K562 (cell line): ENCODE data around the gene CFAP90. TPM values are rescaled to one million over a fixed set of nuclear protein-coding genes. Genes with fewer than 3 reads are reported as not detected.

Source experiments
- ATAC-seq: fragments of 200-7000 bp; cut with Tn5 transposase; 3 replicates; pipeline ENCODE4 v1.9.1; 2020; ENCODE audit warnings: moderate library complexity
- BruUV-seq: library from RNA; stranded (reverse); fragments of 400-500 nt; replicated peaks from 2 replicates; lab custom pipeline; 2021; lab: Mats Ljungman, UMichigan
- CTCF ChIA-PET: fragments of 300-600 bp; formaldehyde crosslinking; extraction: SDS; loops from one replicate; lab custom pipeline; 2021; ENCODE audit warnings: low intra/inter-chr PET ratio; lab: Yijun Ruan, JAX
- POLR2A ChIA-PET: fragments of 300-600, 350-650 bp; sonication (Branson Sonifier 250); formaldehyde crosslinking; extraction: SDS; loops from one replicate; lab custom pipeline; 2021; ENCODE audit warnings: antibody characterized with exemption, inconsistent platforms; lab: Yijun Ruan, JAX
- DNase-seq, 4 experiments: peaks; one replicate each; pipeline versions ENCODE4 v3.0.0 to v3.0.0-alpha.2; 2011 to 2018; ENCODE audit warnings: low spot score in 3 of 4, mixed read lengths in 3 of 4; ENCODE audit errors: extremely low read depth in 1 of 4
- FAIRE-seq: peaks from 2 replicates; lab custom pipeline; 2011; peaks lifted over from hg19 to GRCh38; lab: Jason Lieb, UNC
- H2AFZ ChIP-seq: 2 replicates; pipeline ENCODE4 v1.6.0; 2011; ENCODE audit warnings: low read depth, low read length, control low read depth, inconsistent platforms
- H3K27ac ChIP-seq: fragments of 200-600 bp; 3 replicates; pipeline ENCODE4 v1.8.0; 2011; ENCODE audit warnings: low read depth, mild to moderate bottlenecking, control low read depth, inconsistent platforms, low read length, moderate library complexity, mixed read lengths; ENCODE audit errors: extremely low read depth
- H3K27me3 ChIP-seq, 2 experiments: fragments of 300-600 bp in 1 of 2; 2 replicates in 1 of 2; 3 replicates in 1 of 2; pipeline versions ENCODE4 v1.6.0 to v1.8.0; 2011; ENCODE audit warnings: inconsistent platforms in 2 of 2, low read length in 2 of 2, mild to moderate bottlenecking in 1 of 2, mixed read lengths in 1 of 2, moderate library complexity in 1 of 2; ENCODE audit not compliant: control insufficient read depth in 2 of 2, insufficient read depth in 2 of 2
- H3K36me3 ChIP-seq: fragments of 300-600 bp; 3 replicates; pipeline ENCODE4 v1.8.0; 2011; ENCODE audit warnings: mild to moderate bottlenecking, low read length, inconsistent platforms; ENCODE audit not compliant: control insufficient read depth, insufficient read depth
- H3K4me1 ChIP-seq, 2 experiments: fragments of 200-600 bp in 1 of 2; replicated peaks in 1 of 2; 2 replicates in 1 of 2; 3 replicates in 1 of 2; pipeline versions ENCODE4 v1.5.1 to v1.8.0; 2011; ENCODE audit warnings: inconsistent platforms in 2 of 2, low read length in 2 of 2, mild to moderate bottlenecking in 1 of 2, mixed read lengths in 1 of 2, moderate library complexity in 1 of 2; ENCODE audit not compliant: control insufficient read depth in 2 of 2, insufficient read depth in 2 of 2
- H3K4me2 ChIP-seq: 2 replicates; pipeline ENCODE4 v1.6.1; 2011; ENCODE audit warnings: low read length, control low read depth, inconsistent platforms, mixed read lengths; ENCODE audit not compliant: insufficient read depth
- H3K4me3 ChIP-seq: fragments of 200-600 bp; sonication (generic), shearing (Covaris generic); 2 replicates; pipeline ENCODE4 v1.5.1; 2016; ENCODE audit warnings: control low read depth, inconsistent platforms
- H3K79me2 ChIP-seq: fragments of 200-600 bp; 3 replicates; pipeline ENCODE4 v1.8.0; 2011; ENCODE audit warnings: low read length, inconsistent platforms; ENCODE audit not compliant: control insufficient read depth, insufficient read depth
- H3K9ac ChIP-seq, 2 experiments: 2 replicates each; pipeline versions ENCODE4 v1.6.0 to v1.6.1; 2011; ENCODE audit warnings: low read depth in 2 of 2, low read length in 2 of 2, control low read depth in 1 of 2, inconsistent platforms in 1 of 2, mild to moderate bottlenecking in 1 of 2, mixed read lengths in 1 of 2; ENCODE audit not compliant: insufficient read depth in 1 of 2
- H3K9me1 ChIP-seq: one replicate; pipeline ENCODE4 v1.6.0; 2011; ENCODE audit warnings: inconsistent platforms, mild to moderate bottlenecking, low read length, moderate library complexity; ENCODE audit not compliant: control insufficient read depth, insufficient read depth
- H3K9me3 ChIP-seq: replicated peaks from 2 replicates; pipeline ENCODE4 v1.5.1; 2011; ENCODE audit warnings: low read depth, low read length, inconsistent platforms; ENCODE audit not compliant: control insufficient read depth, insufficient read depth
- H4K20me1 ChIP-seq: replicated peaks from 2 replicates; pipeline ENCODE4 v1.6.1; 2011; ENCODE audit warnings: low read length, inconsistent platforms, mixed read lengths; ENCODE audit not compliant: control insufficient read depth, insufficient read depth
- CBX1 ChIP-seq: sonication (generic); IDR thresholded peaks from 2 replicates; pipeline ENCODE4 v1.6.1; 2016; ENCODE audit warnings: antibody characterized with exemption, low read depth, mild to moderate bottlenecking
- EP300 ChIP-seq: IDR thresholded peaks from 2 replicates; pipeline ENCODE4 v1.6.1; 2012; ENCODE audit warnings: low read length, improper control_type of control experiment
- FOXP4 ChIP-seq: sonication (generic); formaldehyde crosslinking; IDR thresholded peaks from 2 replicates; pipeline ENCODE4 v1.8.0; 2022; ENCODE audit warnings: mild to moderate bottlenecking, missing genetic modification reagents, borderline replicate concordance
- GATA2 ChIP-seq: sonication (generic); formaldehyde crosslinking; IDR thresholded peaks from 2 replicates; pipeline ENCODE4 v1.4.0; 2020; ENCODE audit warnings: mild to moderate bottlenecking, missing genetic modification reagents
- HES1 ChIP-seq: fragments of 450-650 bp; IDR thresholded peaks from 2 replicates; pipeline ENCODE4 v1.6.1; 2016; ENCODE audit warnings: low read depth, mild to moderate bottlenecking, moderate library complexity
- HINFP ChIP-seq: fragments of 450-650 bp; conservative IDR thresholded peaks from 2 replicates; pipeline ENCODE4 v1.6.1; 2016; ENCODE audit warnings: missing genetic modification characterization, low read depth, mild to moderate bottlenecking, control low read depth, missing compliant biosample characterization
- NELFE ChIP-seq: IDR thresholded peaks from 2 replicates; pipeline ENCODE4 v1.6.1; 2011; ENCODE audit warnings: mild to moderate bottlenecking; ENCODE audit not compliant: insufficient read depth, insufficient read length
- PCBP1 ChIP-seq: fragments of 200-400 bp; formaldehyde crosslinking; IDR thresholded peaks from 2 replicates; pipeline ENCODE4 v1.6.1; 2018; ENCODE audit warnings: mild to moderate bottlenecking, low read depth, low read length; ENCODE audit not compliant: poor library complexity, severe bottlenecking
- RBM22 ChIP-seq: fragments of 200-400 bp; formaldehyde crosslinking; IDR thresholded peaks from 2 replicates; pipeline ENCODE4 v1.6.1; 2018; ENCODE audit warnings: low read length, low read depth; ENCODE audit not compliant: poor library complexity, severe bottlenecking
- TAF15 ChIP-seq: fragments of 200-400 bp; formaldehyde crosslinking; IDR thresholded peaks from 2 replicates; pipeline ENCODE4 v1.6.1; 2017; ENCODE audit warnings: mild to moderate bottlenecking, low read depth, low read length, moderate library complexity
- TBL1XR1 ChIP-seq, 2 experiments: IDR thresholded peaks; 2 replicates each; pipeline ENCODE4 v1.6.1; 2012; ENCODE audit warnings: improper control_type of control experiment in 2 of 2, low read length in 2 of 2, mild to moderate bottlenecking in 1 of 2
- TCF7 ChIP-seq: sonication (generic); IDR thresholded peaks from 2 replicates; pipeline ENCODE4 v1.6.1; 2016; ENCODE audit warnings: antibody characterized with exemption, borderline replicate concordance
- TCFL5 ChIP-seq: fragments of 250-450 bp; sonication (Bioruptor Pico); conservative IDR thresholded peaks from 2 replicates; pipeline ENCODE4 v1.6.1; 2021; ENCODE audit warnings: mild to moderate bottlenecking, moderate library complexity, matching md5 sums
- TEAD1 ChIP-seq, 2 experiments: fragments of 450-650 bp in 1 of 2; sonication (generic) in 1 of 2; formaldehyde crosslinking; IDR thresholded peaks; 2 replicates each; pipeline versions ENCODE4 v1.4.0 to v1.8.0; 2020 to 2022; ENCODE audit warnings: mild to moderate bottlenecking in 2 of 2, missing genetic modification reagents in 1 of 2
- ZNF143 ChIP-seq: sonication (generic); formaldehyde crosslinking; IDR thresholded peaks from 2 replicates; pipeline ENCODE4 v1.9.0; 2022; ENCODE audit warnings: mild to moderate bottlenecking, missing genetic modification reagents
- WGBS: fragments of 100-300 bp; shearing (Covaris generic); methylation state at CpG from one replicate; pipeline ENCODE4 v1.1.6; 2016; ENCODE audit warnings: low coverage, mixed read lengths; ENCODE audit not compliant: insufficient coverage; ENCODE audit errors: missing lambda C conversion rate; 5-methylcytosine and 5-hydroxymethylcytosine counted together
- in situ Hi-C: fragments of 300-500 bp; cut with MboI; formaldehyde crosslinking; loops from 4 replicates; pipeline ENCODE4 v1.15.0; 2018; ENCODE audit warnings: inconsistent platforms, mixed read lengths
- intact Hi-C: fragments of 100-400 bp; cut with micrococcal nuclease; formaldehyde crosslinking; loops from 2 replicates; pipeline ENCODE4 v1.14.2; 2022
- polyA plus RNA-seq, 8 experiments: library from polyadenylated mRNA; depleted of rRNA in 4 of 8; stranded (reverse) in 5 of 8; unstranded in 3 of 8; fragments of >200 nt; fragmentation: Nextera tagmentation in 2 of 8; fragmentation: Illumina TruSeq in 1 of 8; extraction: Ambion mirVana in 2 of 8; extraction: Trizol in 1 of 8; gene quantifications; 2 replicates each; pipeline versions ENCODE4 v1.2.1 to v1.2.3, GENCODE V29; 2011 to 2014; ENCODE audit warnings: inconsistent platforms in 1 of 8, missing spikeins in 1 of 8
- total RNA-seq, 7 experiments: library from RNA; depleted of rRNA in 6 of 7; stranded (reverse); fragments of >200 nt in 6 of 7; fragmentation: Illumina TruSeq in 2 of 7; extraction: Trizol in 2 of 7; gene quantifications; 2 replicates each; pipeline versions ENCODE4 v1.2.1 to v1.2.3, GENCODE V29; 2011 to 2021; ENCODE audit warnings: low replicate concordance in 1 of 7

Gene CFAP90
- total and polyA plus RNA-seq, 9 of the 15 experiments (the other 6 are each of a cell fraction or from before 2014, with no cell fraction given): not detected

- intact Hi-C loops: no loop called here
- TF ChIP-seq TCF7 (no peak), TEAD1 (CRISPR knock-in tag; IDR thresholded peaks at IDR 0.05) (no peak), ZNF143 (CRISPR knock-in tag) (no peak), TBL1XR1 (IDR thresholded peaks at IDR 0.05; ENCODE audit: low read length in 2 of 2) (no peak), CBX1 (no peak), EP300 (no peak), RBM22 (no peak), HINFP (tag) (no peak), HES1 (no peak), PCBP1 (no peak), TCFL5 (no peak), NELFE (no peak), GATA2 (CRISPR knock-in tag) (no peak), FOXP4 (CRISPR knock-in tag) (no peak), TAF15 (no peak)
- 89% methylated on average over 5 of the region's 5 CpGs for WGBS
- Histone ChIP-seq H3K9me1 (no peaks in the 10 kb centered on the region), H3K9me3 (no peaks in the 10 kb centered on the region), H3K4me2 (no peak overlapping the region), H2AFZ (no peak overlapping the region), H3K4me1 (no peaks in the 10 kb centered on the region), H4K20me1 (no peaks in the 10 kb centered on the region), H3K9ac (no peak overlapping the region), H3K27me3 (no peaks in the 10 kb centered on the region), H3K27ac (no peak overlapping the region), H3K4me3 (no peak overlapping the region), H3K79me2 (no peaks in the 10 kb centered on the region), H3K36me3 (peaks cover 98% of the 10 kb centered on the region)
- in situ Hi-C loops: no loop called here
- CTCF ChIA-PET: no interaction called here
- FAIRE-seq: no peak
- ATAC-seq: no peak
- no peak for DNase-seq
- BruUV-seq: no TSS peak
- POLR2A ChIA-PET: no interaction called here
These were observed 43.5 kb upstream of the CFAP90 start for GRCh38 chr5:7894439-7894838.
